Measurements from ENCODE around the gene ALPK3. TPM values are rescaled to one million over a fixed set of nuclear protein-coding genes. Genes with fewer than 3 reads are reported as not detected.

Gene ALPK3
- total and polyA plus RNA-seq, 10 of the 15 experiments (the other 5 are each of a cell fraction or from before 2014, with no cell fraction given): under 0.01 to 0.05 (median 0.02) TPM; not detected in 6

DNA sequence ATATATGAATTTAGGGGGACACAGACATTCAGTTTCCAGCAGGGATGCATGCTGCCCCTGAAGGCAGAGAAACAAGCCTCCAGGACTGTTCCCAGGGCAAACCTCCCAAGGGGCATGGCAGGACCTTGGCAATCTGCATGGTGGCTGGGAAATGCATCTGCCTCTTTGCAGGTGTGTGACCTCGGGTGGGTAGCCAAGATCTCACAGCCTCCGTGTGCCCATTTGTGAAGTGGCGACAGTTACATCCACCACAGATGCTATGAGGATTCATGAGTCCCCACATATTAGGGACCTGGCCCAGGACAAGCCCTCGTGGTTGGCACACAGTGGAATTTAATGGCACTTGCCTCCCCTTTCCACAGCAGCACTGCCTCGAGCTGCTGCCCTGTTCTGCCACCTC, 97.2 kb downstream of the ALPK3 start:
- BruUV-seq (replicated peaks): no TSS peak
- DNase-seq (ENCODE audit: low read depth, low spot score) (no peak), FAIRE-seq (no peak), ATAC-seq (no peak)
- Histone ChIP-seq H3K27ac (ENCODE audit: control insufficient read depth, insufficient read depth) (no peak overlapping the region), H3K9ac (ENCODE audit: control insufficient read depth, insufficient read depth, low read length) (no peak overlapping the region), H4K20me1 (ENCODE audit: control insufficient read depth, insufficient read depth) (no peaks in the 10 kb centered on the region), H3K27me3 (replicated peaks in 1 of 2; ENCODE audit: control insufficient read depth in 2 of 2, insufficient read depth in 2 of 2, low read length in 1 of 2) (no peaks in the 10 kb centered on the region; a peak in 1 of 4 replicates), H2AFZ (ENCODE audit: control insufficient read depth, low read depth, low read length) (no peak overlapping the region), H3K9me3 (replicated peaks; ENCODE audit: control insufficient read depth, insufficient read depth, low read length) (no peaks in the 10 kb centered on the region; the same call in 2 of the 3 replicates), H3K4me3 (no peak overlapping the region), H3K36me3 (ENCODE audit: control insufficient read depth in 2 of 2, insufficient read depth in 2 of 2, low read length in 1 of 2) (no peaks in the 10 kb centered on the region), H3K4me1 (ENCODE audit: control insufficient read depth, insufficient read depth, low read length) (peaks cover 14% of the 10 kb centered on the region), H3K4me2 (ENCODE audit: control insufficient read depth, insufficient read depth) (peak overlapping the region; percentile 26; the same call in 1 of the 2 replicates), H3K79me2 (ENCODE audit: control insufficient read depth, insufficient read depth, low read length) (no peaks in the 10 kb centered on the region)
- intact Hi-C loops (cut with micrococcal nuclease; ENCODE audit: unreplicated experiment): no loop called here
- TF ChIP-seq NR2C1 (IDR thresholded peaks at IDR 0.05): no peak
- TF ChIP-seq SMARCA5 (IDR thresholded peaks at IDR 0.05): no peak
- no peak for TF ChIP-seq KDM1A (IDR thresholded peaks at IDR 0.05; ENCODE audit: borderline replicate concordance)
- TF ChIP-seq JUND (IDR thresholded peaks at IDR 0.05; ENCODE audit: low read depth, low read length): no peak
- no peak for TF ChIP-seq NR2F1 (conservative IDR thresholded peaks at IDR 0.05)
- TF ChIP-seq TCF3 (IDR thresholded peaks at IDR 0.05; ENCODE audit: borderline replicate concordance, insufficient read depth, low read depth, low read length): no peak
- no peak for TF ChIP-seq POLR2AphosphoS5 (IDR thresholded peaks at IDR 0.05; ENCODE audit: low read length)
- in situ Hi-C loops (cut with MboI): no loop called here
- ChIA-PET SMC1A (ENCODE audit: uncharacterized antibody, unreplicated experiment) (interaction anchor here (1.4 kb wide), 1 partner anchor 343 kb away, joined by 4 read pairs; no protein-coding TSS in a partner anchor), RAD21 (ENCODE audit: unreplicated experiment) (interaction anchor here (0.7 to 1.1 kb wide), 3 partner anchors 14 to 343 kb away, joined by 3 to 5 read pairs (median 4); no protein-coding TSS in a partner anchor), CTCF (no interaction called here), POLR2A (interaction anchor here (1.0 kb wide), 1 partner anchor 75 kb away, joined by 6 read pairs; no protein-coding TSS in a partner anchor)
- WGBS (ENCODE audit: insufficient coverage, insufficient replicate concordance, low lambda C conversion rate, missing lambda C conversion rate): 36% methylated on average over 5 of the region's 5 CpGs

Data from GM12878 (cell line).